ENCODE measurements around the gene ATP6V1A.
"Not testable (repeated sequence)": the region's sequence is repeated elsewhere in the genome, so short reads cannot be mapped to it uniquely, and the experiment has no call there.

Gene ATP6V1A

DNA sequence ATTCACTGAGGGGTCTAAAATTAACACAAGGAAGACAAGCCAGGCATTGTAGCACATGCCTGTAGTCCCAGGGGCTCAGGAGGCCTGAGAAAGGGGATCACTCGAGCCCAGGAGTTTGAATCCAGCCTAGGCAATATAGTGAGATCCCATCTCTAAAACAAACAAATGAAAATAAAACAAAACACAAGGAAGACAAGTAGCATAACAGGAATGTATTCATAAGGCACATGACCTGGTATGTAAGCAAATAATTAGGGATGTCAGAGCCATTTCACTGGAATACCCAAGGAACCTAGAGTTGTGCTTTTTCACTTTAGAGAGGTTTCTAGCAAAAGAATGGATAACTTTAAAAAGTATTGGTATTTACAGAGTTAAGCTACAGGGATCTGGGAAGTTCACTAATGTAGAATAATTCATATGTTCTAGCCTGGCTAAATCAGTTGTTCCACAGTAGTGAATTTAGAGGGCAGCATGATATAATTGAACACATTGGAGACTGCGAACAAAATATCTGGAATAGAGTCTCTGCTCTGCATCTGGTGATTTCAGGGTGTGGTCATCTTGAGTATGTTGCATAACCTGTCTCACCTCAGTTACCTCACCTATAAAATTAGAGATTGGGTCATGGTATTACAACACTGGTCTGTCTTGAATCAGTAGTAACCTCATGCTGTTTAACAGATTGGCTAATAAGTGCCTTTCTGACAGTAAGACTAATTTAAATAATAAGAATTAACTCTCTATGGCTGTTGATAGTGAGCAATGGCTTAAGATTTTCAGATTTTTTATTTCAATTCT, 101.0 kb downstream of the ATP6V1A start:
- H3K4me3 ChIP-seq (ENCODE audit: low read depth, low read length) = no peak overlapping the region
- no peaks in the 10 kb centered on the region for H3K36me3 ChIP-seq (ENCODE audit: control insufficient read depth, insufficient read depth, low read length)
- no peaks in the 10 kb centered on the region for H3K27me3 ChIP-seq (ENCODE audit: control insufficient read depth, insufficient read depth, low read length)
- no peaks in the 10 kb centered on the region for H3K4me1 ChIP-seq (ENCODE audit: control insufficient read depth, insufficient read depth, low read length)
- H3K9me3 ChIP-seq (ENCODE audit: control insufficient read depth, insufficient read depth, low read depth, low read length) = no peaks in the 10 kb centered on the region
- no peak overlapping the region for H3K27ac ChIP-seq (ENCODE audit: low read depth, low read length)
- H3K9ac ChIP-seq (ENCODE audit: low read length) = no peak overlapping the region

DNA sequence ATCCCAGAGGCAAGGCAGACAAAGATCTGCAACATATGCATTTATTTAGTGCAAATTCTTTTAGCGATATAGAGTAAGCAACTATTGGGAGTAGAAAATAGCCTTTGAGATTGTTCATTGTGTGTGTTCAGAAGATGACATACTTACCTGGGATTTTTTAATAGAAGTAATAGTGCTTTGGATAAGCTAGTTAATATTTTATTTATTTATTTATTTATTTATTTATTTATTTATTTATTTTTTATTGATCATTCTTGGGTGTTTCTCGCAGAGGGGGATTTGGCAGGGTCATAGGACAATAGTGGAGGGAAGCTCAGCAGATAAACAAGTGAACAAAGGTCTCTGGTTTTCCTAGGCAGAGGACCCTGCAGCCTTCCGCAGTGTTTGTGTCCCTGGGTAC, 102.2 kb downstream of the ATP6V1A start:
- not testable (repeated sequence) for H3K4me1 ChIP-seq (ENCODE audit: control insufficient read depth, insufficient read depth, low read length); H3K9ac ChIP-seq (ENCODE audit: low read length); H3K9me3 ChIP-seq (ENCODE audit: control insufficient read depth, insufficient read depth, low read depth, low read length)

DNA sequence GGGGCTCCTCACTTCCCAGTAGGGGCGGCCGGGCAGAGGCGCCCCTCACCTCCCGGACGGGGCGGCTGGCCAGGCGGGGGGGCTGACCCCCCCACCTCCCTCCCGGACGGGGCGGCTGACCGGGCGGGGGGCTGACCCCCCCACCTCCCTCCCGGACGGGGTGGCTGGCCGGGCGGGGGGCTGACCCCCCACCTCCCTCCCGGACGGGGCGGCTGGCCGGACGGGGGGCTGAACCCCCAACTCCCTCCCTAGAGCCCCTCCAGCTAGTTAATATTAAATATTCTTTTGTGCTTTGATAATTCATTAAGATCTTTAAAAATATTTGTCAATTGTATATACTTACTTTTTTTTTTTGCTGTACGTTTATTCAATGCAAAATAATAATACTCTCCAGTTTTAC, 103.0 kb downstream of the ATP6V1A start:
- H3K27me3 ChIP-seq (ENCODE audit: control insufficient read depth, insufficient read depth, low read length); H3K9ac ChIP-seq (ENCODE audit: low read length); H3K36me3 ChIP-seq (ENCODE audit: control insufficient read depth, insufficient read depth, low read length); H3K27ac ChIP-seq (ENCODE audit: low read depth, low read length); H3K9me3 ChIP-seq (ENCODE audit: control insufficient read depth, insufficient read depth, low read depth, low read length); H3K4me1 ChIP-seq (ENCODE audit: control insufficient read depth, insufficient read depth, low read length); H3K4me3 ChIP-seq (ENCODE audit: low read depth, low read length): not testable (repeated sequence)

More for the DNA sequence above, 102.2 kb downstream of the ATP6V1A start:
- H3K27ac ChIP-seq (ENCODE audit: low read depth, low read length); H3K36me3 ChIP-seq (ENCODE audit: control insufficient read depth, insufficient read depth, low read length); H3K27me3 ChIP-seq (ENCODE audit: control insufficient read depth, insufficient read depth, low read length); H3K4me3 ChIP-seq (ENCODE audit: low read depth, low read length): not testable (repeated sequence)

DNA sequence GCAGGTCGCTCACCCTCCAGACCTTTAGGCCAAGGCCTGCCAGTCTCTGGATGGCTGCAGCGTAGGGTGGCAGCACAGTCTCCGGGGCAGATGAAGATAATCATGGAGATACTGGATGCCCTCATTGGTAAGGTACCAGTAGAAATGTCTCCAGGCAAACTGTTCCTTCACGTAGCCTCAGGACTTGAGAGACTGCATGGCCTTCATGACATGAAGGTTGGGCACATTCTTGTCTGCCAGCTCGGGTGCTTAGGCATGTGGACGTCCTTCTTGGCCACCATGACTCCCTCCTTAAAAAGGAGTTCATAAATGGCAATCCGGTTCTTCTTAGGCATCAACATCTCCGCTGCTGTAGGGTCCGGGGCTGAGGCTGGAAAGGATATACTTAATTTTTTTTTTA, 103.6 kb downstream of the ATP6V1A start:
- H3K36me3 ChIP-seq (ENCODE audit: control insufficient read depth, insufficient read depth, low read length); H3K27ac ChIP-seq (ENCODE audit: low read depth, low read length); H3K9me3 ChIP-seq (ENCODE audit: control insufficient read depth, insufficient read depth, low read depth, low read length); H3K9ac ChIP-seq (ENCODE audit: low read length); H3K4me1 ChIP-seq (ENCODE audit: control insufficient read depth, insufficient read depth, low read length); H3K4me3 ChIP-seq (ENCODE audit: low read depth, low read length); H3K27me3 ChIP-seq (ENCODE audit: control insufficient read depth, insufficient read depth, low read length): not testable (repeated sequence)

DNA sequence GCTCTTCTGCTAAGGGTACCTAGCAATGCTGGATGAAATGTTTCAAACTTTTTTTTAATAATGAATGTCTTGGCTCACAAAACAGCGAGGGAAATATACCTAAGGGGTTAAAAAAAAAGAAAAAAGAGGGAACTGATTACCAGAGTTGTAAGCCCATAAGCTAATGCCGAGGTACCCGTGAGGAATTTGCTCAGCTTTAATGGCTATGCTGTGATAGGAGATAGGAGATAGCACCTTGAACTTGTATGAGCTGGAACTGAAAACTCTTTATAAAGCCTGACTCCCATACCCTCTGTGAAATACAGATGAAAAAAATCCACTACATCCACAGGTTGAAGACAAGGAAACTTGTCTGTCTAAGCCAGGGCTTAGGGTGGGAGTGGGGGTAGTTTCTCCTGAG, 105.7 kb downstream of the ATP6V1A start:
- no peaks in the 10 kb centered on the region for H3K9me3 ChIP-seq (ENCODE audit: control insufficient read depth, insufficient read depth, low read depth, low read length)
- H3K4me3 ChIP-seq (ENCODE audit: low read depth, low read length) = no peak overlapping the region
- H3K27me3 ChIP-seq (ENCODE audit: control insufficient read depth, insufficient read depth, low read length) = no peaks in the 10 kb centered on the region
- H3K9ac ChIP-seq (ENCODE audit: low read length) = no peak overlapping the region
- H3K4me1 ChIP-seq (ENCODE audit: control insufficient read depth, insufficient read depth, low read length) = no peaks in the 10 kb centered on the region
- no peak overlapping the region for H3K27ac ChIP-seq (ENCODE audit: low read depth, low read length)
- H3K36me3 ChIP-seq (ENCODE audit: control insufficient read depth, insufficient read depth, low read length) = no peaks in the 10 kb centered on the region

Measured in HUES6 (cell line).